HG02981 (cell line): ENCODE results near the gene ST3GAL3.

Experiments
- ATAC-seq: cut with Tn5 transposase; IDR thresholded peaks from one replicate; pipeline ENCODE4 v1.9.1; 2021; ENCODE audit warnings: mild to moderate bottlenecking, moderate library complexity; ENCODE audit not compliant: unreplicated experiment

ST3GAL3 gene

DNA sequence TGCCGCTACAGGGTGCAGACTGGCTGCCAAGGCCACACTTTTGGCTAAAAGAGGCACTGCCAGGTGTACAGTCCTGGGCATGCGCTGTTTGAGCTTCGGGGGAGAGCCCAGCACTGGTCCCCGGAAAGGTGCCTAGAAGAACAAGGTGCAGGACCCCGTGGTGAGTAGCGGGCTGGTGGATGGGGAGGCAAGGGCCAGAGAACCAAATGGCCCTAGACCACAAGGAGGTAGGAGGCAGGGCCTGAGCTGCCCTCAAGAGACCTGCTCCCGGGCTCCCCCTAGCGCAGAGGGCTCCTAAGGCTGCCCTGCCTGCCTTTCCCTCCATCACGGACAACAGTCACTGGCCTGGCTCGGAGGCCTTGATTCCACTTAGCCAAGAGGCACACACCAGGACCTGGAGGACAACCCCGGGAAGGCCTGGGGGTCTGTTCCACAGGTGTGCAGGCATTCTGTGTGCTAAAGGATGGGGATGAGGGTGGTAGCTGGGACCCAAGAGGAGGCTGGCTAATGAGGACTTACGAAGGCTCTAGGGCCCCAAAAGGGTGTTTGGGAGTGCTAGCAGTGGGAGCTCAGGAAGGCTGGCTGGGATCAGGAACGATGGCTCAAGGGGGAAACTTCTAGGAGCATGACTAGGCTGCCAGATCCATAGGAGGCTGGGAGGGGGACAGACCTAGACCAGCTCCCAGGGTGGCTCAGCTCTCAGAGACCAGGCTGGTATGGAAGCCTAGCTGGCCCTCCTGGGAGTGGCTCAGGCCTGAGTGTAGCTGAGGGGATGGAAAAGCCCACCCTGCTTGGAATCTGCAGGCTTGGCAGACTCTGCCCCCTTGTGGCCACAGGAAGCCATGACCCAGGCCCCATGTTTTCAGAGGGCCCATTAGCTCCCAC lies 227.0 kb downstream of the ST3GAL3 start:
- no peak for ATAC-seq

DNA sequence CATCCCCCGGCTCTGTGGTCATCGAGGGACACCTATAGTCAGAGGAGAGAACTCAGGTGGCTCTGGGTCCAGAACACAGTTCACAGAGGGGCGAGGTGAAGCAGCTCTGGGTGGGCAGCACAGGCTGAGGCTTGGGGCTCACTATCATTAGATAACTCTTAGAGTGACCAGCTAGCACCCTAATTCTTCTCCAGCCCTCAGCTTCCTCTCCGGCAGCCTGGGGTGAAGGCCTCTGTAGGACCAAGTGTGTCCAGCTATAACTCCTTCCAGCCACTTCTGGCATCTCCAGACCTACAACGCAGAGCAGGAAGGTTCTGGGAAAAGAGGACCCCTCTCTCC lies 227.6 kb downstream of the ST3GAL3 start:
- no peak for ATAC-seq

DNA sequence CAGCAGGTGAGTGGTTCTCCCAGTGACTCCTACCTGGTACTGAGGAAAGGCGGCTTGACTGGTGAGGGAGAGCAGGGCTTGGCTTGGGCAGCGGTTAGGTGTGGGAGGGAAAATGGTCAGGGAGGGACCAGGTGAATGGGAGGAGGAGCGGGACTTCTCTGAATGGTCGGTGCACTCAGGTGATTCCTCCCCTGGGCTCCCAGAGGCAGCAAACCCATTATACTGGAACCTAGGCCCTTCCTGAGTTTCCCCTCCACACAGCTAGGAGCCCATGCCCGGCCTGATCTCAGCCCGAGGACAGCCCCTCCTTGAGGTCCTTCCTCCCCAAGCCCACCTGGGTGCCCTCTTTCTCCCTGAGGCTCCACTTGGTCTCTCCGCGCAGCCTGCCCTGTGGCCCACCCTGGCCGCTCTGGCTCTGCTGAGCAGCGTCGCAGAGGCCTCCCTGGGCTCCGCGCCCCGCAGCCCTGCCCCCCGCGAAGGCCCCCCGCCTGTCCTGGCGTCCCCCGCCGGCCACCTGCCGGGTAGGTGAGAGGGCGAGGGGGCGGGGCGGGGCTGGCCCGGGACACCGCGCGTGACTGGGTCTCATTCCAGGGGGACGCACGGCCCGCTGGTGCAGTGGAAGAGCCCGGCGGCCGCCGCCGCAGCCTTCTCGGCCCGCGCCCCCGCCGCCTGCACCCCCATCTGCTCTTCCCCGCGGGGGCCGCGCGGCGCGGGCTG lies 228.5 kb downstream of the ST3GAL3 start:
- no peak for ATAC-seq

DNA sequence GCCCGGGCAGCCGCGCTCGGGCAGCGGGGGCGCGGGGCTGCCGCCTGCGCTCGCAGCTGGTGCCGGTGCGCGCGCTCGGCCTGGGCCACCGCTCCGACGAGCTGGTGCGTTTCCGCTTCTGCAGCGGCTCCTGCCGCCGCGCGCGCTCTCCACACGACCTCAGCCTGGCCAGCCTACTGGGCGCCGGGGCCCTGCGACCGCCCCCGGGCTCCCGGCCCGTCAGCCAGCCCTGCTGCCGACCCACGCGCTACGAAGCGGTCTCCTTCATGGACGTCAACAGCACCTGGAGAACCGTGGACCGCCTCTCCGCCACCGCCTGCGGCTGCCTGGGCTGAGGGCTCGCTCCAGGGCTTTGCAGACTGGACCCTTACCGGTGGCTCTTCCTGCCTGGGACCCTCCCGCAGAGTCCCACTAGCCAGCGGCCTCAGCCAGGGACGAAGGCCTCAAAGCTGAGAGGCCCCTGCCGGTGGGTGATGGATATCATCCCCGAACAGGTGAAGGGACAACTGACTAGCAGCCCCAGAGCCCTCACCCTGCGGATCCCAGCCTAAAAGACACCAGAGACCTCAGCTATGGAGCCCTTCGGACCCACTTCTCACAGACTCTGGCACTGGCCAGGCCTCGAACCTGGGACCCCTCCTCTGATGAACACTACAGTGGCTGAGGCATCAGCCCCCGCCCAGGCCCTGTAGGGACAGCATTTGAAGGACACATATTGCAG lies 229.3 kb downstream of the ST3GAL3 start:
- ATAC-seq = no peak

DNA sequence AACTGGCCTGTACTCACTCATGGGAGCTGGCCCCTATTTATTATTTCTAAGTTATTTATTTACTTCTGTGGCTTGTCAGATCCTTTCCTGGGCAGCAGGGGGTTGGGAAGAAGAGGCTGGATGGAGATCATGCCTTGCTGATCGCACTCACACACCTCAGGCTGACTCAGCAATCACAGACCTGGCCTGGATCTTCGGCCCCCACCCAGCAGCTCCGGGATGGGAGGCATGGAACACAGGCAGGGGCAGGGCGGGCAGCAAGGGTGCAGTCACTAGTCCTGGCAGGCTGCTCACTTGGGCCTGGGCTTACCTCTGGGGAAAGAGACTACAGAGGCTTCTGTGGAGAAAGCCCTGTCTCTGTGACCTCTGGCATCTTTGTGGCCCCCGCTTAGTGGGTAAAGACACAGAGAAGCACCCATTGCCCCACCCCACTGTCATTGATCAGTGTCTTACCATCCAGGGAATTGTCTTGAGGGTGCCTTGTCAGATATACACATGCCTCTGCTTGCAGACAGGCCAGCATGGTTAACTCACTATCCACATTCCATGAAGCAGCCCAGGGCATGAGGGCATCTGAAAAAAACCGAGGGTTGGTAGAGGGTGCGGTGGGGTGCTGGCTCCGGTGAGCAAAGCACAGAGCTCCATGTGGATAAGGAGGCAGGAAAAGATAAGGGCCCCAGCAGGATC lies 230.0 kb downstream of the ST3GAL3 start:
- no peak for ATAC-seq

DNA sequence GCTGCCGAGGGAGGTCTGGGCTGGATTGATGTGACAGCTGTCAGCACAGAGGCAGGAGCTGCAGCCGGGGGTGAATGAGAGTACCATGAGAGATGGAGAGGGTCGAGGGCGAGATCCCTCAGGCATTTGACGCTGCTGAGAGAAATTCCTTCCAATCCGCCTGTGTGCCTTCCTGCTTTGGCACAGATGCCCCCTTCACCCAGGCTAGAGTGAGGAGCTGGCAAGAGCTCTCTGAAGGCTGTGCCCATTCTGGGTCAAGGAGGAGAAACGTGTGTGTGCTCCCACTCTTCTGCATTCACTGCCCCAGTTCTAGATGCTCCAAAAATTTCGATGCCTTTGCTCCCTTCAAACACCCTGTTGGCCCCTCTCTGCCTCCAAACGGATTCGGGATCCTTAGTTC lies 231.0 kb downstream of the ST3GAL3 start:
- no peak for ATAC-seq

DNA sequence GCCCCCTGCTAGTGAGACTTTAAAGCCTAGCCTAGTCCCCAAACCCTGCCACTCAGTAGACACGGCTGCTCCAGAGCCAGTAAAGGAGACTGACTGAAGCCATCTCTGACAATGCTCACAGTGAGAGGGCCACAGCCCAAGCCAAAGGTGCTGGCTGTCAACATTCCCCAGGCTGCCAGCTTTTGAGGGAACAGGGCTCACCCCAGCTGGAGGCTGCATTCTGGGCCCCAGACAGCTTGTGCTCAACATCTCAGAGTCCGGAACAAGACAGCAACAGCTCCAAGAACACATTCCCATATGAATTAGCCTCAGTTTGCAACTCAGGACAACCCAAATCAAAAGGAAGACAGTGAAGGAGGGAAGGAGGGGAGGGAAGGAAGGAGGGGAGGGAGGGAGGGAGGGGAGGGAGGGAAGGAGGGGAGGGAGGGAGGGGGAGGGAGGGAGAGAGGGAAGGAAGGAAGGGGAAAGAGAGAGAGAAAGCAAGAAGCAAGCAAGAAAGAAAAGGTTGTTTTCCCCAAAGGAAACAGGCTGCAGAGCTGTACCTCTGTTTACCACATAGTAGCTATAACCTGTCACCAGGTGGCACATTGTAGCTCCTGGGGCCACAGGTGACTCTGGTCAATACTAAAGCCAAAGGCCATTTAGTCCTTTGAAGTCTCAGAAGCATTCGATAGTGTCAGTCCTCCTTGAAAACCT lies 231.7 kb downstream of the ST3GAL3 start:
- ATAC-seq = no peak

DNA sequence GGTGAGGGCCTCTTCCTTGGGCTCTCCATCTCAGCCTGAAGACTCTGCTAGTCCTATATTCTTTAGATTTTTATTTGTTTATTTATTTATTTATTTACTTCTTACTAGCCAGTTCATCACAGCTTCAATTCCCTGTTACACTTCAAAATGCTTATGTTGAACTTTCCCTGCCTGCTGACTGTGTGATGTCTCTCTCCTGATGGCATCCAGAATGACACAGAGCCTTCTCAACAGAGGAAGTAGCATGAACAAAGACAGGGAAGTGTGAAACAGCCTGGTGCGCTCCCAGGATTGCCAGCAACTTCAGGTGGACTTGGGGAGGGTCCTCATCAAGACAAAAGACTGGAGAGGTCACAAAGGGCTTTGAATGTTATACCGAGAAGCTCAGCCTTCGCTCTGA lies 235.1 kb downstream of the ST3GAL3 start:
- no peak for ATAC-seq

DNA sequence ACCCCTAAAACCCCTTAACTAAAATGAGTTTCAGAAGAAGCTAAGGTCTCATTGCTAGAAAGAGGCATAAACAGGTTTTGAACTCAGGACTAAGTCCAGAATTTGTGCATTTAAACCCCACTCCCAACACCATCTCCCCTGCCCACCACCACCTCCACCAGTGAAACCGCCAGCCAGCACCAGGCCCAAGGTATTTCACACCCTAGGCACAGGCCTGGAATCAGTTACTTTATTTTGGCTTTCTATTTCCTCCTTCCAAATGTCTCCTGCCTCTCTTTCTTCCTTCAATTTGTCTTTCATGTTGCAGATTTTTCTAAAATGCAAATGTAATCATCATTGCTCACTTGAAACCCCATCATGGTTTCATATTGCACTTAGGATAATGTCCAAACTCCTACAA lies 237.5 kb downstream of the ST3GAL3 start:
- no peak for ATAC-seq

DNA sequence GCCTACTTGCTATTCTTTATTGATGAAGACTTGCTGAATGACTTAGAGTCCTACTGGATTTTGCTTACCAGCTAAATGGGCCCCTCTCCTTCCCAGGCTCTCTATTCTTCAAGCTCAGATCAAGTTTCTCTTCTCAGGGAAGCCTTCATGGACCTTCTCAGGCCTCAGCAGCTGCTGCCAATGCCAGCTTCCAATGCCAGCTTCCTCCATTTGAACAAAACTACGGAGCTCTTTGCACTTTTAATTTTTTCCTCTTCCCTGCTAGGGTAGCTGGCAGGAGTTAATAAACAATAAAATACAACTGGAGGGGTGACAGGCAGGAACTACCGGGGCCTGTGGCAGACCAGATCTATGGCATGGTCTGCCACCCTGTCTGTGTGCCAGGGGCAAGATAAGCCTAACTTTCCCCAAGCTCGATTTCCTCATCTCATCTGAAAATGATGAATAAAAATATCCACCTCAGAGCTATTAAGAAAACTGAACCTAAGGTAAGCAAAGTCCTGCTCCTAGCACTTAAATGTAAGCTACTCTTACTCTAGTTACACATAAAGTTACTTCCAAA lies 238.4 kb downstream of the ST3GAL3 start:
- ATAC-seq = no peak

DNA sequence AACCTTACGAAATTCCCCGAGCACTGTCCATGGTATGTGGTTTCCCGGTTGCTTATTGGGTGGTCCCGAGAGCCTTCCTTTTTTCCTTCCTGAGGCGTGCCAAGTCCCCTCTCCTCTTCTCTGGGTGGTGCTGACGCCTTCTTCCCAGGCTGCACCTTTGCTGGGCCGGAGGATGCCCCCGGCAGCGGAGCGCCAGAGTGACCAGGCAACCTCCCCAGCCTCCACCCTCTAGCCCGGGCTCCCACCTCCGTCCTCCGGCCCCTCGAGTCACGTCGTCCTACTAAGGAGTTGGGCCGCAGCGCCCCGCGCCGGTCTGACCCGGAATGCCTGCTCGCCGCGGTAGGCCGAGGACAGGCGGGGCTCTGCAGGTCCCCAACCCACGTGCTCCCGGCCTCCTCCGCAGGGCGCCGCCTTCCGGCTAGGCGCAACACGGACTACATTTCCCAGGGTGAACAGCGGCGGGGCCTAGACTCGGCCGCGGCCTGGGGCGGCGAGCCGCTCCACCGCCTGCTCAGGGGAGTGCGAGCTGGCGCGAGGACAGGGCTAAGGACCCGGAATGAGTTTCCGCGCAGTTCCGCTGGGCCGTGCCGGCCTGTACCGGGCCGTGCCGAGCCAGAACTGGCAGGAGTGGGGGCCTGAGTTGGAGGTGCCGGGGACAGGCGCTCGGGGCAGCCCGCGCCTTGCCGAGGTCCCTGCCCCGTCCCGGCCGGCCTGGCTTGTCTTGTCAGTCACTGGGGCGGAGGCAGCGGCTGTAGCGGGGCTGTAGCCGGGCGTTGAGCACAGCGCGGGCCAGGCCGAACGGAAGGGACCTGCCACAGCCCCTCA lies 239.1 kb downstream of the ST3GAL3 start, which contains the start of gene IPO13:
Gene IPO13 (plus strand): TSS at position 715 of the 825 bp plus-strand sequence. CDS start 651 bp downstream, outside the sequence.
- peak; percentile 92 for ATAC-seq

DNA sequence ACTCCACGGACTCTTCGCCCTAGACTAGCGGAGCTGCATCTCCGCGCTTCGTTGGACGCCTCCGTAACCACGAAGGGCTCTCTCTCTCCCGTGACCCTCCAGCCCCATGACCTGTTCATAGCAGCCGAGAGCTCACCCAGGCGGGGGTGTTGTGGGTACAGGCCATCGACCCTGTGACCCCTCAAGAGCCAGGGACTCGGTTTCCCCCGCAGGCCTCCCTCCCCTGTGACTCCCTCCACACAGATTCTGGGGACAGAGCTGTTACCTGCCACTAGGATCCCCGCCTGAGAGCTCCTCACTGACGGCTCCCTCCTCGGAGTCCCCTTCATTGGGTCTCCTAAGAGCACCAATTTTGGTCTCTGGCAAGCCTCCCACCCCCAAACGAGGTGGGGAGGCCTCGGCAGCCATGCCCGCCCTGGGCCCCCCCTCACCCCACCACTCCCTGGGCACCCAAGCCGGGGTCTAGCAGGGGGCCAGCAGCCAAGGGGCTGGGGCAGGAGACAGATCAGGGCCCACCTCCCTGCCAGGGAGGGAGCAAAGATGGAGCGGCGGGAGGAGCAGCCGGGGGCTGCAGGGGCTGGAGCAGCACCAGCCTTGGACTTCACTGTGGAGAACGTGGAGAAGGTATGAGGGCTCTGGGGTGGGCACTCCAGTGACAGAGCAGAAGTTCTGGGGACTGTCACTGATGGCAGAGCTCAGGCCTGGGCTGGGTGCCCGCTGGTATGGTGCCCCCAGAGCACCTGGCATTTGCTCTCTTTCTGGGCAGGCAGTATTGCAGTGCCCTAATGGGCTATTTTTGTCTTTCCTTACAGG lies 239.9 kb downstream of the ST3GAL3 start:
- ATAC-seq = no peak

DNA sequence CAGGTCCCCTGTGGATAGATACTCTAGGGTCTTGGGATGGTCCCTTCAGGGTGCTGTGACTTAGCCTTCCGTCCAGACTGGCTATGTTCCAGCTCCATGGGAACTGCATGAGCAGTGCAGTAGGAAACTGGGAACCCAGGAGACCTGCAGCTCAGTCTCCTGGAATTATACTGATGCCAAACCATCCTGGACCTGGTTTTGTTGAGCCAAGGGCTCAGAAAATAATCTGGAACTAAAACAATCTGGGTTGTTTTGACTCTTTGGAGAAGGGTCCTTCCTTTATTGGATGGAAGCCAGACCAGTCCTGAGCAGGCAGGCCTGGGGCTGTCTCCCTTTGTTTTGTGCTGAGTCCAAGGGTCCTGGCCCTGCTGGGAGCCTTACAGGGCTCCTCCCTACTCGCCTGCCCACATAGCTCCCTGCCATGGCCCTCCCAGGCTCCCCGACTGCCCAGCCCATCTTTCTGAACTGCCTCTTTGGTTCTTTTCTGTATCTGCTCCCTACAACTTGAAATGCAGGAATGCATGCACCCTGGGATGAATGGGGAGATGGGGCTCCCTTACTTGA lies 240.6 kb downstream of the ST3GAL3 start:
- ATAC-seq = no peak

DNA sequence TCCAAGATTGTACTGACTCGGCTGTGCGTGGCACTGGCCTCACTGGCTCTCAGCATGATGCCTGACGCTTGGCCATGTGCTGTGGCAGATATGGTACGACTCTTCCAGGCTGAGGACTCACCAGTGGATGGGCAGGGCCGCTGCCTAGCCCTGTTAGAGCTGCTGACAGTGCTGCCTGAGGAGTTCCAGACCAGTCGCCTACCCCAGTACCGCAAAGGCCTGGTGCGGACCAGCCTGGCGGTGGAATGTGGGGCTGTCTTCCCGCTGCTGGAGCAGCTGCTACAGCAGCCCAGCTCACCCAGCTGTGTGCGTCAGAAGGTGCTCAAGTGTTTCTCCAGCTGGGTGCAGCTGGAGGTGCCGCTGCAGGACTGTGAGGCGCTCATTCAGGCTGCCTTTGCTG lies 242.3 kb downstream of the ST3GAL3 start:
- no peak for ATAC-seq

DNA sequence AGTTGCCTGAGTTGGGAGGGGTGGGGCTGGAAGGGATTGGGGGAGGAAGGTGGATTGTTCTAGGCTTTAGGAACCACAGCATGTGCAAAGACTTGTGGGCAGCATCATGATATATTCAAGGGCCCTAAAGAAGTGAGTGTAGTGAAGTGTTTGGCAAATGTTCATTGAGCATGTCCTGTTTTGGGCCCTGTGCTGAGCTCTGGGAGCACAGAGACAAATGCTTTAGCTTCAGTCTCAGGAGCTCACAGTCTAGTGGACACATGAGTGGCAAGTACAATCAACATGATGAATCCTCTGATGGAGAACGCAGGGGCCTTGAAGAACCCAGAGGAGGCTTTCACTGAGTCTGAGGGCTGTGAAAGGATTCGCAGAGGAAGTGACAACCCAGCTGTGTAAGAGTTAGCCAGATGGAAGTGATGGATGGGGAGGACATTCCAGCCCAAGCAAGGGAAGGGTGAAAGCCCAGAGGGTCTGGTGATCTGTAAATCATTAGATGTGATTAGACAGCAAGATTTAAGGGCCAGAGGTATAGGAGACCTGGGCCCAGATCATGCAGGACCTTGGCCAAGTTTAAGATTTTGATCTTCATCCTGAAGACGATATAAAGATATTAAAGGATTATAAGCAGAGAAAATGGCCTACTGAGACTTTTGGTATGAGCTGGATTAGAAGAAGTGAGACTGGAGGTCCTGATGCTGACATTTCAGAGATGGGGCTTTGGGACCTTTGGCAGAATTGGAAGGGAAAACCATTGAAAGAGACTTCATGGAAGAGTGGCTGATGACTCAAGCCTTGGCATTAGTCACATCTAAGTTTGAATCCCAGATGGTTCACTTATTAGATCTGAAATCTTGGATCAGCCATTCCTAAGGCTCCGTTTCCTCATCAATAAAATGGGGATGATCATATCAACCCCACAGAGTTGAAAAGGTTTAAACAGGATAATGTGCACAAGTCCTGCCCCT lies 244.0 kb downstream of the ST3GAL3 start:
- ATAC-seq = no peak

DNA sequence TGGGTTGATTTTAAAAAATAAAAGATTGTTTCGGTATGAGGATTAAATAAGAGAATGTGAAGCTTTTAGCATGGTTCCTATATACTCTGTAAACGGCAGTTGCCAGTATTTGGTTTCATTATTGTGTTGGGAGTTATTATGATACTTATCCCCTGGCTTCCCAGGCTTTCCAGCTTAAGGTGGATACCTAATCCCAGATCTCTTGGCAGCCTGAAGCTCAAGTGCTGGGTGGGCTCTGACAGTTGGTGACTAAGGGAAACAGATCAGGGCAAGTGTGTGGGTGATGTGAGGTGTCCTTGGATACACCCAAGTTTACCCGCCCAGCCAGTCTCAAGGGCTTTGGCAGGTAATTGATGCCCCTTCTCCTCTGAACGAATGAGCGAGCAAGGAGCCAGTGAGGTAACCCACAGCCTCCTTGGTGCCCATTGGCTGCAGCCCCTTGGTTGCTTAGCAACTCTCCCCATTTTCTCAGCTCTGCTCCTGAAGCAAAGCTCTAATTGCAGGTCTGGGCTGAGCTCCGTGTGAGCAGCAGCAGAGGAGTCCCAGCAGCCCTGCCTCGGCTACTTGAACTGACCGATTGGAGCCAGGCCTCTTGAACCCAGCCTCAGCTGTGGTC lies 245.5 kb downstream of the ST3GAL3 start:
- ATAC-seq = no peak
